GM10847 (cell line): Measurements from ENCODE around the gene BHLHE40.

Source experiments
- POLR2A ChIP-seq: IDR thresholded peaks from 2 replicates; pipeline ENCODE4 v1.6.1; 2011; ENCODE audit not compliant: insufficient read length; ENCODE audit errors: extremely low read depth

The BHLHE40 gene

GRCh38 chr3:5004319-5005152 is 25.3 kb downstream of the BHLHE40 start:
- no peak for TF ChIP-seq POLR2A

GRCh38 chr3:5005367-5005766 is 26.1 kb downstream of the BHLHE40 start:
- TF ChIP-seq POLR2A = no peak

GRCh38 chr3:5006755-5007202 is 27.5 kb downstream of the BHLHE40 start:
- no peak for TF ChIP-seq POLR2A

GRCh38 chr3:5007873-5008272 is 28.6 kb downstream of the BHLHE40 start:
- TF ChIP-seq POLR2A = no peak

- no peak for TF ChIP-seq POLR2A
Observed at GRCh38 chr3:5009506-5010109, 30.4 kb downstream of the BHLHE40 start.

- TF ChIP-seq POLR2A = no peak
Observed at GRCh38 chr3:5010140-5010539, 30.9 kb downstream of the BHLHE40 start.

- no peak for TF ChIP-seq POLR2A
Observed at GRCh38 chr3:5010706-5011554, 31.7 kb downstream of the BHLHE40 start.

GRCh38 chr3:5011555-5012256 is 32.5 kb downstream of the BHLHE40 start:
- no peak for TF ChIP-seq POLR2A

- TF ChIP-seq POLR2A = no peak
Observed at GRCh38 chr3:5012367-5012766, 33.1 kb downstream of the BHLHE40 start.

- TF ChIP-seq POLR2A = no peak
Observed at GRCh38 chr3:5013021-5013906, 34.0 kb downstream of the BHLHE40 start.

GRCh38 chr3:5014391-5014790 is 35.2 kb downstream of the BHLHE40 start:
- TF ChIP-seq POLR2A = no peak

GRCh38 chr3:5015056-5015455 is 35.8 kb downstream of the BHLHE40 start:
- no peak for TF ChIP-seq POLR2A

GRCh38 chr3:5016211-5017161 is 37.2 kb downstream of the BHLHE40 start:
- TF ChIP-seq POLR2A = no peak
